HCT116 (cell line): Measurements from ENCODE around the gene PKD2. TPM values are rescaled to one million over a fixed set of nuclear protein-coding genes. Genes with fewer than 3 reads are reported as not detected.

Experiments
- ATAC-seq: fragments of 200-7000 bp; cut with Tn5 transposase; 2 replicates; pipeline ENCODE4 v1.9.1; 2020; ENCODE audit warnings: mild to moderate bottlenecking, moderate library complexity
- BruUV-seq: library from RNA; stranded (reverse); fragments of 400-500 nt; replicated peaks from 2 replicates; lab custom pipeline; 2021; lab: Mats Ljungman, UMichigan
- CTCF ChIA-PET: fragments of 300-600 bp; sonication (Branson Sonifier 250); formaldehyde crosslinking; loops from one replicate; lab custom pipeline; 2021; ENCODE audit warnings: antibody characterized with exemption; lab: Charles Lee
- POLR2A ChIA-PET: fragments of 300-600, 350-600 bp; sonication (Branson Sonifier 250); formaldehyde crosslinking; loops from one replicate; lab custom pipeline; 2021; ENCODE audit warnings: antibody characterized with exemption; lab: Charles Lee
- RAD21 ChIA-PET, 2 experiments: fragments of 300-600 bp; sonication (Branson Sonifier 250); formaldehyde crosslinking; loops; one replicate each; lab custom pipeline; 2023; ENCODE audit warnings: low total read pairs in 2 of 2; ENCODE audit not compliant: uncharacterized antibody in 2 of 2, unreplicated experiment in 2 of 2, low non-redundant PET in 1 of 2; lab: Charles Lee
- DNase-seq: peaks from one replicate; pipeline ENCODE4 v3.0.0-alpha.2; 2010; ENCODE audit warnings: low read depth, low spot score
- H2AFZ ChIP-seq: fragments of 200-600 bp; shearing (Covaris generic), sonication (generic); 2 replicates; pipeline ENCODE4 v1.6.1; 2017; ENCODE audit warnings: low read depth, mixed run types, mixed read lengths, antibody characterized with exemption, low read length; ENCODE audit not compliant: poor library complexity, severe bottlenecking
- H3K27ac ChIP-seq: 2 replicates; pipeline ENCODE4 v1.5.1; 2012; ENCODE audit warnings: low read depth, low read length
- H3K27me3 ChIP-seq: fragments of 200-600 bp; sonication (generic); 2 replicates; pipeline ENCODE4 v1.6.1; 2016; ENCODE audit warnings: mixed run types, low read length, mixed read lengths; ENCODE audit not compliant: insufficient read depth
- H3K36me3 ChIP-seq, 2 experiments: fragments of 200-500 bp in 1 of 2; fragments of 200-600 bp in 1 of 2; sonication (Bioruptor generic) in 1 of 2; sonication (generic) in 1 of 2; 2 replicates each; pipeline versions ENCODE4 v1.5.1 to v1.6.1; 2014 to 2016; ENCODE audit warnings: low read length in 2 of 2, inconsistent platforms in 1 of 2, mixed read lengths in 1 of 2, mixed run types in 1 of 2; ENCODE audit not compliant: insufficient read depth in 2 of 2, control insufficient read depth in 1 of 2
- H3K4me1 ChIP-seq, 2 experiments: fragments of 200-600 bp in 1 of 2; sonication (generic) in 1 of 2; 2 replicates each; pipeline versions ENCODE4 v1.5.1 to v1.6.1; 2012 to 2017; ENCODE audit warnings: low read length in 2 of 2, inconsistent platforms in 1 of 2, mild to moderate bottlenecking in 1 of 2, mixed read lengths in 1 of 2, mixed run types in 1 of 2, moderate library complexity in 1 of 2; ENCODE audit not compliant: insufficient read depth in 2 of 2, control insufficient read depth in 1 of 2
- H3K4me2 ChIP-seq: fragments of 200-600 bp; sonication (generic); 2 replicates; pipeline ENCODE4 v1.6.1; 2017; ENCODE audit warnings: mixed run types, low read length, mixed read lengths
- H3K4me3 ChIP-seq, 2 experiments: fragments of 200-600 bp in 1 of 2; sonication (generic) in 1 of 2; replicated peaks in 1 of 2; 2 replicates each; pipeline ENCODE4 v1.5.1; 2011 to 2016; ENCODE audit warnings: low read length in 2 of 2, control low read depth in 1 of 2, low read depth in 1 of 2, mild to moderate bottlenecking in 1 of 2, mixed read lengths in 1 of 2, mixed run types in 1 of 2
- H3K79me2 ChIP-seq: fragments of 200-600 bp; sonication (generic); 2 replicates; pipeline ENCODE4 v1.6.1; 2017; ENCODE audit warnings: mild to moderate bottlenecking, mixed run types, low read length, moderate library complexity, mixed read lengths; ENCODE audit not compliant: insufficient read depth
- H3K9ac ChIP-seq: fragments of 200-600 bp; sonication (generic); 2 replicates; pipeline ENCODE4 v1.6.1; 2016; ENCODE audit warnings: low read length, mixed read lengths
- H3K9me2 ChIP-seq: fragments of 200-600 bp; sonication (generic), shearing (Covaris generic); 2 replicates; pipeline ENCODE4 v1.6.1; 2017; ENCODE audit warnings: mixed run types, mild to moderate bottlenecking, moderate library complexity; ENCODE audit not compliant: insufficient read depth
- H3K9me3 ChIP-seq, 2 experiments: fragments of 200-500 bp in 1 of 2; fragments of 200-600 bp in 1 of 2; sonication (Bioruptor generic) in 1 of 2; sonication (generic) in 1 of 2; 2 replicates each; pipeline ENCODE4 v1.6.1; 2014 to 2017; ENCODE audit warnings: low read length in 2 of 2, mixed read lengths in 2 of 2, inconsistent platforms in 1 of 2, low read depth in 1 of 2, mild to moderate bottlenecking in 1 of 2, mixed run types in 1 of 2, moderate library complexity in 1 of 2; ENCODE audit not compliant: control insufficient read depth in 1 of 2, insufficient read depth in 1 of 2
- H4K20me1 ChIP-seq: fragments of 200-600 bp; sonication (generic), shearing (Covaris generic); 2 replicates; pipeline ENCODE4 v1.6.1; 2017; ENCODE audit warnings: mixed run types, mild to moderate bottlenecking, moderate library complexity; ENCODE audit not compliant: insufficient read depth
- CBX3 ChIP-seq: IDR thresholded peaks from 2 replicates; pipeline ENCODE4 v1.6.1; 2012; ENCODE audit warnings: low read depth
- ELF1 ChIP-seq: IDR thresholded peaks from 2 replicates; pipeline ENCODE4 v1.6.1; 2012; ENCODE audit warnings: low read depth, borderline replicate concordance
- EZH2 ChIP-seq: fragments of 200-600 bp; sonication (generic); IDR thresholded peaks from 2 replicates; pipeline ENCODE4 v1.6.1; 2017; ENCODE audit warnings: antibody characterized with exemption, mixed run types
- EZH2phosphoT487 ChIP-seq: fragments of 200-600 bp; IDR thresholded peaks from 2 replicates; pipeline ENCODE4 v1.6.1; 2018; ENCODE audit warnings: antibody characterized with exemption, borderline replicate concordance
- FOSL1 ChIP-seq: IDR thresholded peaks from 2 replicates; pipeline ENCODE4 v1.6.1; 2012; ENCODE audit warnings: low read depth
- SIN3A ChIP-seq: IDR thresholded peaks from 2 replicates; pipeline ENCODE4 v1.6.1; 2012; ENCODE audit warnings: low read depth
- SRF ChIP-seq: IDR thresholded peaks from 2 replicates; pipeline ENCODE4 v1.6.1; 2012; ENCODE audit warnings: low read depth
- YY1 ChIP-seq: IDR thresholded peaks from 2 replicates; pipeline ENCODE4 v1.6.1; 2011; ENCODE audit warnings: low read length, low read depth, moderate library complexity, mild to moderate bottlenecking; ENCODE audit not compliant: insufficient replicate concordance; ENCODE audit errors: extremely low read depth
- intact Hi-C: fragments of 100-400 bp; cut with micrococcal nuclease; formaldehyde crosslinking; loops from 2 replicates; pipeline ENCODE4 v1.10.0; 2022
- total RNA-seq: library from RNA; stranded (reverse); gene quantifications from one replicate; pipeline ENCODE4 v1.2.1, GENCODE V29; 2021; ENCODE audit not compliant: unreplicated experiment
- TF ChIP-seq, protein P1 (sequence below), 3 experiments: fragments of 200-600 bp in 1 of 3; sonication (generic) in 1 of 3; IDR thresholded peaks in 2 of 3; conservative IDR thresholded peaks in 1 of 3; 2 replicates each; pipeline ENCODE4 v1.5.1; 2012 to 2017; ENCODE audit warnings: low read depth in 2 of 3, low read length in 2 of 3, antibody characterized with exemption in 1 of 3, borderline replicate concordance in 1 of 3, control low read depth in 1 of 3, mild to moderate bottlenecking in 1 of 3, mixed read lengths in 1 of 3, mixed run types in 1 of 3, moderate library complexity in 1 of 3; ENCODE audit not compliant: insufficient read depth in 1 of 3
- TF ChIP-seq, protein P2 (sequence below): IDR thresholded peaks from 2 replicates; pipeline ENCODE4 v1.6.1; 2012
- TF ChIP-seq, protein P3 (sequence below): IDR thresholded peaks from 2 replicates; pipeline ENCODE4 v1.6.1; 2012

Gene PKD2
- total RNA-seq, 1 experiment from 2014 or later: 10.1 TPM

GRCh38 chr4:88010966-88011365, 3.5 kb downstream of the PKD2 start:
- Histone ChIP-seq H3K9ac (no peak overlapping the region), H3K9me2 (no peaks in the 10 kb centered on the region), H3K4me1 (peaks cover 5 to 18% of the 10 kb centered on the region in 2 experiments; a peak in 3 of 4 replicates), H2AFZ (no peak overlapping the region), H4K20me1 (no peaks in the 10 kb centered on the region; the same call in 1 of the 2 replicates), H3K79me2 (peaks cover 51% of the 10 kb centered on the region), H3K27ac (no peak overlapping the region), H3K36me3 (no peaks in the 10 kb centered on the region), H3K4me3 (no peak overlapping the region), H3K9me3 (no peaks in the 10 kb centered on the region), H3K27me3 (no peaks in the 10 kb centered on the region), H3K4me2 (no peak overlapping the region)
- BruUV-seq: no TSS peak
- ChIA-PET RAD21 (no interaction called here), POLR2A (no interaction called here), CTCF (interaction anchor here (0.8 to 1.1 kb wide), 2 partner anchors 22 to 35 kb away, joined by 4 to 5 read pairs; no protein-coding TSS in a partner anchor)
- TF ChIP-seq EZH2phosphoT487: no peak
- no peak for TF ChIP-seq SIN3A
- TF ChIP-seq, protein P1, sequence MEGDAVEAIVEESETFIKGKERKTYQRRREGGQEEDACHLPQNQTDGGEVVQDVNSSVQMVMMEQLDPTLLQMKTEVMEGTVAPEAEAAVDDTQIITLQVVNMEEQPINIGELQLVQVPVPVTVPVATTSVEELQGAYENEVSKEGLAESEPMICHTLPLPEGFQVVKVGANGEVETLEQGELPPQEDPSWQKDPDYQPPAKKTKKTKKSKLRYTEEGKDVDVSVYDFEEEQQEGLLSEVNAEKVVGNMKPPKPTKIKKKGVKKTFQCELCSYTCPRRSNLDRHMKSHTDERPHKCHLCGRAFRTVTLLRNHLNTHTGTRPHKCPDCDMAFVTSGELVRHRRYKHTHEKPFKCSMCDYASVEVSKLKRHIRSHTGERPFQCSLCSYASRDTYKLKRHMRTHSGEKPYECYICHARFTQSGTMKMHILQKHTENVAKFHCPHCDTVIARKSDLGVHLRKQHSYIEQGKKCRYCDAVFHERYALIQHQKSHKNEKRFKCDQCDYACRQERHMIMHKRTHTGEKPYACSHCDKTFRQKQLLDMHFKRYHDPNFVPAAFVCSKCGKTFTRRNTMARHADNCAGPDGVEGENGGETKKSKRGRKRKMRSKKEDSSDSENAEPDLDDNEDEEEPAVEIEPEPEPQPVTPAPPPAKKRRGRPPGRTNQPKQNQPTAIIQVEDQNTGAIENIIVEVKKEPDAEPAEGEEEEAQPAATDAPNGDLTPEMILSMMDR (IDR thresholded peaks at IDR 0.05 in 2 of 3, conservative IDR thresholded peaks at IDR 0.05 in 1 of 3; ENCODE audit: borderline replicate concordance in 1 of 3, insufficient read depth in 1 of 3, low read depth in 2 of 3, low read length in 2 of 3): no peak
- TF ChIP-seq YY1: no peak
- TF ChIP-seq EZH2: no peak
- TF ChIP-seq SRF: no peak
- TF ChIP-seq, protein P2, sequence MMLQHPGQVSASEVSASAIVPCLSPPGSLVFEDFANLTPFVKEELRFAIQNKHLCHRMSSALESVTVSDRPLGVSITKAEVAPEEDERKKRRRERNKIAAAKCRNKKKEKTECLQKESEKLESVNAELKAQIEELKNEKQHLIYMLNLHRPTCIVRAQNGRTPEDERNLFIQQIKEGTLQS: no peak
- no peak for TF ChIP-seq CBX3
- no peak for TF ChIP-seq ELF1
- TF ChIP-seq FOSL1: no peak
- TF ChIP-seq, protein P3, sequence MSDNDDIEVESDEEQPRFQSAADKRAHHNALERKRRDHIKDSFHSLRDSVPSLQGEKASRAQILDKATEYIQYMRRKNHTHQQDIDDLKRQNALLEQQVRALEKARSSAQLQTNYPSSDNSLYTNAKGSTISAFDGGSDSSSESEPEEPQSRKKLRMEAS: no peak
- ATAC-seq (no peak), DNase-seq (no peak)
- intact Hi-C loops: no loop called here
